CD8-positive, alpha-beta memory T cell (primary cell): ENCODE data around the gene ZDHHC18. TPM values are rescaled to one million over a fixed set of nuclear protein-coding genes. Genes with fewer than 3 reads are reported as not detected.
A peak's percentile ranks its signal among the peaks of the same experiment; 100 is the strongest.

ENCODE experiments used
- CTCF ChIA-PET: fragments of 350-600 bp; sonication (Branson Sonifier 250); formaldehyde crosslinking; loops from one replicate; lab custom pipeline; 2021; ENCODE audit warnings: antibody characterized with exemption; lab: Charles Lee
- POLR2A ChIA-PET: fragments of 350-600 bp; sonication (Branson Sonifier 250); formaldehyde crosslinking; loops from one replicate; lab custom pipeline; 2021; ENCODE audit warnings: antibody characterized with exemption; lab: Charles Lee
- DNase-seq, 5 donors: peaks; one replicate each; pipeline versions ENCODE4 v3.0.0 to v3.0.0-alpha.2; 2020 to 2022; ENCODE audit warnings: mixed read lengths in 1 of 5
- H3K27ac ChIP-seq: one replicate; pipeline ENCODE4 v1.7.0; 2013; ENCODE audit warnings: low read depth, mild to moderate bottlenecking, low read length, moderate library complexity
- H3K27me3 ChIP-seq: 2 replicates; pipeline ENCODE4 v1.7.0; 2013; ENCODE audit warnings: low read length, mild to moderate bottlenecking; ENCODE audit not compliant: insufficient read depth, poor library complexity, severe bottlenecking
- H3K36me3 ChIP-seq: 2 replicates; pipeline ENCODE4 v1.7.0; 2013; ENCODE audit warnings: mild to moderate bottlenecking, low read length, moderate library complexity; ENCODE audit not compliant: insufficient read depth
- H3K4me1 ChIP-seq: 2 replicates; pipeline ENCODE4 v1.7.0; 2013; ENCODE audit warnings: mild to moderate bottlenecking, low read length, moderate library complexity; ENCODE audit not compliant: insufficient read depth
- H3K4me3 ChIP-seq: 2 replicates; pipeline ENCODE4 v1.7.0; 2013; ENCODE audit warnings: mild to moderate bottlenecking, low read length
- H3K9me3 ChIP-seq: 2 replicates; pipeline ENCODE4 v1.7.0; 2013; ENCODE audit warnings: mild to moderate bottlenecking, low read length
- H3K27ac Mint-ChIP-seq, 8 donors: one replicate each; pipeline ENCODE4 v1.8.0; 2020 to 2021; ENCODE audit warnings: mixed read lengths in 8 of 8, mild to moderate bottlenecking in 6 of 8, inconsistent platforms in 3 of 8, moderate library complexity in 3 of 8
- H3K27me3 Mint-ChIP-seq, 2 donors: one replicate each; pipeline ENCODE4 v1.8.0; 2020 to 2021; ENCODE audit warnings: mixed read lengths in 2 of 2, mild to moderate bottlenecking in 1 of 2, moderate library complexity in 1 of 2
- H3K36me3 Mint-ChIP-seq, 3 donors: one replicate each; pipeline ENCODE4 v1.8.0; 2020 to 2021; ENCODE audit warnings: mixed read lengths in 3 of 3, inconsistent platforms in 1 of 3, mild to moderate bottlenecking in 1 of 3
- H3K4me1 Mint-ChIP-seq, 3 donors: one replicate each; pipeline ENCODE4 v1.8.0; 2020 to 2021; ENCODE audit warnings: mixed read lengths in 3 of 3, inconsistent platforms in 1 of 3, mild to moderate bottlenecking in 1 of 3
- H3K4me3 Mint-ChIP-seq, 7 donors: one replicate each; pipeline ENCODE4 v1.8.0; 2020 to 2021; ENCODE audit warnings: mixed read lengths in 7 of 7, mild to moderate bottlenecking in 6 of 7, moderate library complexity in 4 of 7, inconsistent platforms in 2 of 7
- H3K9me3 Mint-ChIP-seq, 5 donors: one replicate each; pipeline ENCODE4 v1.8.0; 2020 to 2022; ENCODE audit warnings: mixed read lengths in 5 of 5, mild to moderate bottlenecking in 3 of 5, moderate library complexity in 2 of 5, inconsistent platforms in 1 of 5
- polyA plus RNA-seq: library from polyadenylated mRNA; unstranded; fragments of 300-500 nt; fragmentation: Illumina TruSeq; gene quantifications from one replicate; pipeline ENCODE4 v1.2.3, GENCODE V29; 2021
- total RNA-seq, 2 experiments: library from RNA; stranded (reverse); gene quantifications; one replicate each; pipeline ENCODE4 v1.2.3, GENCODE V29; 2021

Gene ZDHHC18
- total and polyA plus RNA-seq, 3 experiments from 2014 or later = 21.7 to 66.0 (median 61.5) TPM

- Histone ChIP-seq H3K27ac (peak within 1 kb of the TSS; percentile 88), H3K36me3 (no peaks in the 10 kb centered on the region), H3K4me3 (peak within 1 kb of the TSS; percentile 92), H3K9me3 (no peaks in the 10 kb centered on the region), H3K4me1 (peaks cover 71% of the 10 kb centered on the region), H3K27me3 (no peaks in the 10 kb centered on the region)
- H3K9me3 Mint-ChIP-seq = peaks cover 0 to 2% (median 0%) of the 10 kb centered on the region in 5 donors
- H3K27ac Mint-ChIP-seq = peak within 1 kb of the TSS; percentile 100
- ChIA-PET CTCF (interaction anchor here (0.6 to 6.2 kb wide), 34 partner anchors 8 to 290 kb away, joined by 3 to 203 read pairs (median 6); partner anchors contain the start of gene ARID1A), POLR2A (interaction anchor here (0.9 to 6.2 kb wide), 13 partner anchors 12 to 316 kb away, joined by 3 to 86 read pairs (median 6); partner anchors contain the start of genes ARID1A and HMGN2)
- H3K36me3 Mint-ChIP-seq = peaks cover 0 to 31% (median 0%) of the 10 kb centered on the region in 3 donors
- DNase-seq = peak; percentile 82 to 93 (median 89)
- peaks cover 73 to 87% (median 81%) of the 10 kb centered on the region in 3 donors for H3K4me1 Mint-ChIP-seq
- H3K27me3 Mint-ChIP-seq = peaks cover 0 to 5% of the 10 kb centered on the region in 2 donors
- peak within 1 kb of the TSS; percentile 90 to 100 (median 100) for H3K4me3 Mint-ChIP-seq
These were observed 38.6 kb upstream of the ZDHHC18 start, which contains the start of gene PIGV for GRCh38 chr1:26787706-26788514. Gene PIGV, plus strand, starts transcription at chr1:26787950. Its CDS starts 2,866 bp downstream, at chr1:26790816.

GRCh38 chr1:26788515-26788785 lies 38.0 kb upstream of the ZDHHC18 start:
- H3K36me3 ChIP-seq = no peaks in the 10 kb centered on the region
- peak overlapping the region; percentile 89 to 100 (median 96) for H3K27ac Mint-ChIP-seq
- peaks cover 0 to 2% (median 0%) of the 10 kb centered on the region in 5 donors for H3K9me3 Mint-ChIP-seq
- CTCF ChIA-PET = interaction anchor here (0.6 to 6.2 kb wide), 49 partner anchors 9 to 814 kb away, joined by 3 to 203 read pairs (median 5); partner anchors contain the start of genes ARID1A and ZDHHC18
- peak overlapping the region; percentile 90 to 100 (median 100) for H3K4me3 Mint-ChIP-seq
- peaks cover 0 to 32% (median 4%) of the 10 kb centered on the region in 3 donors for H3K36me3 Mint-ChIP-seq
- H3K9me3 ChIP-seq = no peaks in the 10 kb centered on the region
- peaks cover 0 to 5% of the 10 kb centered on the region in 2 donors for H3K27me3 Mint-ChIP-seq
- H3K27ac ChIP-seq = peak overlapping the region; percentile 88
- H3K27me3 ChIP-seq = no peaks in the 10 kb centered on the region
- peak overlapping the region; percentile 92 for H3K4me3 ChIP-seq
- peaks cover 76 to 87% (median 83%) of the 10 kb centered on the region in 3 donors for H3K4me1 Mint-ChIP-seq
- POLR2A ChIA-PET = interaction anchor here (1.0 to 6.2 kb wide), 14 partner anchors 12 to 317 kb away, joined by 3 to 86 read pairs (median 6); partner anchors contain the start of genes ARID1A and HMGN2
- no peak for DNase-seq
- H3K4me1 ChIP-seq = peaks cover 71% of the 10 kb centered on the region

GRCh38 chr1:26788836-26789611 lies 37.5 kb upstream of the ZDHHC18 start:
- H3K27me3 Mint-ChIP-seq = peaks cover 0 to 5% of the 10 kb centered on the region in 2 donors
- Histone ChIP-seq H3K27ac (peak overlapping the region; percentile 88), H3K27me3 (no peaks in the 10 kb centered on the region), H3K4me1 (peaks cover 67% of the 10 kb centered on the region), H3K36me3 (peaks cover under 1% of the 10 kb centered on the region), H3K9me3 (no peaks in the 10 kb centered on the region), H3K4me3 (peak overlapping the region; percentile 92)
- peaks cover 0 to 2% (median 0%) of the 10 kb centered on the region in 5 donors for H3K9me3 Mint-ChIP-seq
- peak; percentile 79 to 92 (median 82) for DNase-seq
- peak overlapping the region; percentile 90 to 100 (median 100) for H3K4me3 Mint-ChIP-seq
- peaks cover 75 to 82% (median 81%) of the 10 kb centered on the region in 3 donors for H3K4me1 Mint-ChIP-seq
- CTCF ChIA-PET = interaction anchor here (0.6 to 6.2 kb wide), 53 partner anchors 9 to 815 kb away, joined by 3 to 203 read pairs (median 5); partner anchors contain the start of genes ARID1A and ZDHHC18
- POLR2A ChIA-PET = interaction anchor here (1.0 to 6.2 kb wide), 14 partner anchors 11 to 317 kb away, joined by 3 to 86 read pairs (median 6); partner anchors contain the start of genes ARID1A and HMGN2
- peak overlapping the region; percentile 89 to 100 (median 96) for H3K27ac Mint-ChIP-seq
- H3K36me3 Mint-ChIP-seq = peaks cover 0 to 37% (median 5%) of the 10 kb centered on the region in 3 donors

GRCh38 chr1:26789612-26789865 lies 36.9 kb upstream of the ZDHHC18 start:
- Histone ChIP-seq H3K27me3 (no peaks in the 10 kb centered on the region), H3K4me1 (peaks cover 62% of the 10 kb centered on the region), H3K27ac (no peak overlapping the region), H3K9me3 (no peaks in the 10 kb centered on the region), H3K36me3 (peaks cover 6% of the 10 kb centered on the region), H3K4me3 (no peak overlapping the region)
- ChIA-PET POLR2A (interaction anchor here (1.0 to 6.2 kb wide), 7 partner anchors 31 to 289 kb away, joined by 3 to 86 read pairs (median 7); partner anchors contain the start of gene ARID1A), CTCF (interaction anchor here (1.0 to 6.2 kb wide), 27 partner anchors 11 to 289 kb away, joined by 3 to 203 read pairs (median 11); partner anchors contain the start of genes ARID1A and ZDHHC18)
- peak overlapping the region; percentile 89 to 100 (median 96) for H3K27ac Mint-ChIP-seq
- H3K36me3 Mint-ChIP-seq = peaks cover 0 to 42% (median 10%) of the 10 kb centered on the region in 3 donors
- H3K4me1 Mint-ChIP-seq = peaks cover 73 to 77% (median 76%) of the 10 kb centered on the region in 3 donors
- peaks cover 0 to 5% of the 10 kb centered on the region in 2 donors for H3K27me3 Mint-ChIP-seq
- H3K4me3 Mint-ChIP-seq = peak overlapping the region in 6 of 7 donors; percentile 90 to 100 (median 100)
- peaks cover 0 to 2% (median 0%) of the 10 kb centered on the region in 5 donors for H3K9me3 Mint-ChIP-seq
- DNase-seq = no peak

GRCh38 chr1:26789931-26790330 lies 36.6 kb upstream of the ZDHHC18 start:
- H3K27ac ChIP-seq = no peak overlapping the region
- H3K4me1 ChIP-seq = peaks cover 58% of the 10 kb centered on the region
- POLR2A ChIA-PET = interaction anchor here (0.6 to 6.2 kb wide), 5 partner anchors 92 to 188 kb away, joined by 4 to 86 read pairs (median 22); partner anchors contain the start of gene ARID1A
- no peaks in the 10 kb centered on the region for H3K27me3 ChIP-seq
- peaks cover 0 to 2% (median 0%) of the 10 kb centered on the region in 5 donors for H3K9me3 Mint-ChIP-seq
- peak overlapping the region; percentile 69 to 100 (median 99) for H3K4me3 Mint-ChIP-seq
- DNase-seq = no peak
- H3K36me3 Mint-ChIP-seq = peaks cover 0 to 46% (median 11%) of the 10 kb centered on the region in 3 donors
- CTCF ChIA-PET = interaction anchor here (0.9 to 6.2 kb wide), 22 partner anchors 11 to 289 kb away, joined by 3 to 203 read pairs (median 14); partner anchors contain the start of genes ARID1A and ZDHHC18
- H3K27ac Mint-ChIP-seq = peak overlapping the region; percentile 89 to 100 (median 96)
- peaks cover 0 to 5% of the 10 kb centered on the region in 2 donors for H3K27me3 Mint-ChIP-seq
- no peak overlapping the region for H3K4me3 ChIP-seq
- H3K4me1 Mint-ChIP-seq = peaks cover 69 to 73% (median 72%) of the 10 kb centered on the region in 3 donors
- no peaks in the 10 kb centered on the region for H3K9me3 ChIP-seq
- H3K36me3 ChIP-seq = peaks cover 10% of the 10 kb centered on the region

GRCh38 chr1:26790551-26790953 lies 35.9 kb upstream of the ZDHHC18 start:
- ChIA-PET CTCF (interaction anchor here (0.9 to 6.2 kb wide), 15 partner anchors 10 to 249 kb away, joined by 3 to 203 read pairs (median 19); partner anchors contain the start of gene ARID1A), POLR2A (interaction anchor here (0.6 to 6.2 kb wide), 4 partner anchors 93 to 188 kb away, joined by 4 to 86 read pairs (median 37); partner anchors contain the start of gene ARID1A)
- Histone ChIP-seq H3K36me3 (peaks cover 13% of the 10 kb centered on the region), H3K4me1 (peaks cover 51% of the 10 kb centered on the region), H3K9me3 (no peaks in the 10 kb centered on the region), H3K4me3 (no peak overlapping the region), H3K27ac (peak overlapping the region; percentile 20), H3K27me3 (no peaks in the 10 kb centered on the region)
- no peak for DNase-seq
- peak overlapping the region; percentile 2 to 100 (median 99) for H3K4me3 Mint-ChIP-seq
- peaks cover 62 to 67% (median 65%) of the 10 kb centered on the region in 3 donors for H3K4me1 Mint-ChIP-seq
- peaks cover 0 to 2% (median 0%) of the 10 kb centered on the region in 5 donors for H3K9me3 Mint-ChIP-seq
- H3K36me3 Mint-ChIP-seq = peaks cover 0 to 50% (median 11%) of the 10 kb centered on the region in 3 donors
- H3K27ac Mint-ChIP-seq = peak overlapping the region; percentile 89 to 100 (median 96)
- H3K27me3 Mint-ChIP-seq = peaks cover 0 to 5% of the 10 kb centered on the region in 2 donors
